Central memory CD8-positive, alpha-beta T cell (primary cell): ENCODE results near the gene CSPG4.
"Not testable (repeated sequence)": the region's sequence is repeated elsewhere in the genome, so short reads cannot be mapped to it uniquely, and the experiment has no call there.

Experiments
- ATAC-seq: fragments of 150-1000 bp; cut with Tn5 transposase; replicated peaks from 2 replicates; pipeline ENCODE4 v1.10.0; 2022; ENCODE audit warnings: mild to moderate bottlenecking, moderate FRiP score, moderate number of reproducible peaks; ENCODE audit not compliant: poor library complexity, severe bottlenecking; ENCODE audit errors: extremely low read depth
- DNase-seq, 2 donors: peaks; one replicate each; pipeline ENCODE4 v3.0.0; 2021; ENCODE audit warnings: low spot score in 2 of 2
- H3K27ac Mint-ChIP-seq: one replicate; pipeline ENCODE4 v1.8.0; 2022; ENCODE audit warnings: low read depth, mild to moderate bottlenecking, moderate library complexity, mixed read lengths
- H3K27me3 Mint-ChIP-seq: one replicate; pipeline ENCODE4 v1.8.0; 2022; ENCODE audit warnings: mixed read lengths
- H3K36me3 Mint-ChIP-seq: one replicate; pipeline ENCODE4 v1.8.0; 2022; ENCODE audit warnings: mild to moderate bottlenecking, moderate library complexity, mixed read lengths; ENCODE audit not compliant: insufficient read depth
- H3K4me1 Mint-ChIP-seq: one replicate; pipeline ENCODE4 v1.8.0; 2022; ENCODE audit warnings: mixed read lengths
- H3K4me3 Mint-ChIP-seq: one replicate; pipeline ENCODE4 v1.8.0; 2022; ENCODE audit warnings: mild to moderate bottlenecking, moderate library complexity, mixed read lengths
- H3K9me3 Mint-ChIP-seq: one replicate; pipeline ENCODE4 v1.8.0; 2022; ENCODE audit warnings: mixed read lengths

CSPG4 gene

DNA sequence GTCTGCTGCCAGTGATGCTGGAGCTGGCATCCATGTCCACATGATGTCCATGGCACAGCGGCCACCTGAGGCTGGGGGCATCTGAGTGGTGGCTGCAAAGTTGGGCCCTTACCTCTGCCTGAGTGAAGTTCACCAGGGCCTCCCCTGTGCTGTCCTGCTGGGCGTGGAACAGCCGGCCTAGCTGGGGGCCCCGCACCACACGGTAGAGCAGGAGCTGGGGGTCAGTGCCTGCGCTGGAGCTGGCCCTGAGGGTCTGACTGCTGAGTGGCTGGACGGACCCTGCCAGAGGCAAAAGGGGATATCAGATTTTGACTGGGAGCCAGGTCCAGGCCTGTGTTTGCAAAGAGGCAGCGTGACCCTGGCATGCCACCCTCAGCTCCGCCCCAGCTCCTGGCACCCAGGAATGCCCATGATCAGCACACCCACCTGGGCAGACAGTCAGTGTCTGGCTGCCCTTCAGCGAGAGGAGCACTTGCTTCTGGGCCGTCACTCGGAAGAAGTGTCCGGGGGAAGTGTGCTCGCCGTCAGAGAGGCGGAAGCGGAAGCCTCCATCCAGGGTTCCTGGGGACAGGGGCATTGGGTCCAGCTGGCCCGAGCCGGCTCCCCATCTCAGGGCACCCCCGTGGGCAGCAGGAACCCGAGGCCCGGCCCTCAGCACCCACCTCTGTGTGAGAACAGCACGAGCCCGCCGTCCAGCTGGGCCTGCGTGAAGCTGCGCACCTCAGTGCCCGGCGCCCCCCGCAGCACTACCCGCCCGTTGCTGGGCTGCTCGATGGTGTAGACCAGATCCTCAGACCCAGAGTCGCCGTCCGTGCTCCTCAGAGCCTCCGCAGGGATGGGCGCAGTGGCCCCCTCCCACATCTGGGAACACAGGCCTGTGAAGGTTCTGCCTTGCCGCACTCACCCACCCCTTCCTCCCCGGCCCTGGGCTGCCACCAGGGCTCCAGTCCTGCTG lies 30.2 kb downstream of the CSPG4 start:
- Mint-ChIP-seq H3K4me1 (no peaks in the 10 kb centered on the region), H3K27ac (no peak overlapping the region), H3K27me3 (no peaks in the 10 kb centered on the region), H3K36me3 (no peaks in the 10 kb centered on the region), H3K4me3 (no peak overlapping the region), H3K9me3 (no peaks in the 10 kb centered on the region)
- no peak for DNase-seq
- ATAC-seq, result no peak

- Mint-ChIP-seq H3K4me1 (no peaks in the 10 kb centered on the region), H3K27me3 (no peaks in the 10 kb centered on the region), H3K9me3 (no peaks in the 10 kb centered on the region), H3K4me3 (no peak overlapping the region), H3K27ac (no peak overlapping the region), H3K36me3 (no peaks in the 10 kb centered on the region)
- no peak for DNase-seq
- ATAC-seq, result no peak
Observed at GRCh38 chr15:75680007-75680789, 32.5 kb downstream of the CSPG4 start.

DNA sequence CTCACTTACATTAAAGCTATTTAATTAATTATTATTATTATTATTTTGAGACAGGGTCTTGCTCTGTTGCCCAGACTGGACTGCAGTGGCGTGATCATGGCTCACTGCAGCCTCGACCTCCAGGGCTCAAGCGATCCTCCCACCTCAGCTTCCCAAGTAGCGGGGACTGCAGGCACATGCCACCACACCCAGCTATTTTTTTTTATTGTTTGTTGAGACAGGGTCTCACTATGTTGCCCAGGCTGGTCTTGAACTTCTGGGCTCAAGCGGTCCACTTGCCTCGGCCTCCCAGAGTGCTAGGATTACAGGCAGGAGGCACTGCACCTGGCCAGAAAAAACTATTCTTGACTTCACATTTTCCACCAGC lies 34.3 kb downstream of the CSPG4 start:
- not testable (repeated sequence) for H3K36me3 Mint-ChIP-seq, H3K27me3 Mint-ChIP-seq, H3K27ac Mint-ChIP-seq, H3K4me3 Mint-ChIP-seq, H3K4me1 Mint-ChIP-seq, DNase-seq, H3K9me3 Mint-ChIP-seq, ATAC-seq

DNA sequence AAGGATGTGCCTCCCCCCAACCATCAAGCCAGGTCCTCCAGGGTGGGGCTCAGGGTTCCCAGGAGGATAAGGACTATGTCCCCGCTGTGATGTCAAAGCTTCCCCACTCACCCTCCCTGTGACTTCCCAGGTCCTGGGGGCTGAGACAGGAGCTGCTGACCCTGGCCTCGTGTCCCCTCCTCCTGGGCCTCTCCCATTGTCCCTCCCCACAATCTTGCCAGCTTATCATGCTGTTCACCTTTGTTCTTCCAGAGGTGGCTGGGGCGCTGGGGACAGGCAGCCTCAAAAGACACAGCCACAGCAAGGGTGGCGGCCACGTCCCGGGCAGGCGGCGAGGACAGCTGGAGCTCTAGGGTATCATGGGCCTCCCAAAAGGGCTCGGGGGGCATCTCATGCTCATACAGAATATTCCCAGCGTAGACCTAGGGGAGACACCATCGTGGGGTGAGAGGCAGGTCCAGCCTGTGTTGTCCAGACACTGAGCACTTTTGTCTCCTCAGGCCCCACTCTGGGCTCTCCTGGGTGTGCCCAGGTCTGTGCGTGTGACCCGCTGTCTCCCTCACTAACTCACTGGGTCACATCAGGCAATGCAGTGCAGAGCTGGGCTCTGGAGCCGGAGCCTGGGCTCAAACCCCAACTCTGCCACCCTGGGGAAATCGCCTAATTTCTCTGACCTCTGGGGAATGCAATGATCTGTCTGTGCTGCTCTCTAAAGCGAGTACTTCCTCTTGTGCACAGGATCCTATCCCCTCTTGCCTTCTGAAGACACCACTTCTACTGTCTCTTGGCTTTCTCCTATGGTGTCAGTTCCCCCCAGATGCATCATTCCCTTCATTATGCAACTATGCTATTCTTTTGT lies 35.0 kb downstream of the CSPG4 start:
- DNase-seq (no peak), ATAC-seq (no peak)
- Mint-ChIP-seq H3K36me3 (no peaks in the 10 kb centered on the region), H3K9me3 (no peaks in the 10 kb centered on the region), H3K27ac (no peak overlapping the region), H3K4me1 (no peaks in the 10 kb centered on the region), H3K4me3 (no peak overlapping the region), H3K27me3 (no peaks in the 10 kb centered on the region)

DNA sequence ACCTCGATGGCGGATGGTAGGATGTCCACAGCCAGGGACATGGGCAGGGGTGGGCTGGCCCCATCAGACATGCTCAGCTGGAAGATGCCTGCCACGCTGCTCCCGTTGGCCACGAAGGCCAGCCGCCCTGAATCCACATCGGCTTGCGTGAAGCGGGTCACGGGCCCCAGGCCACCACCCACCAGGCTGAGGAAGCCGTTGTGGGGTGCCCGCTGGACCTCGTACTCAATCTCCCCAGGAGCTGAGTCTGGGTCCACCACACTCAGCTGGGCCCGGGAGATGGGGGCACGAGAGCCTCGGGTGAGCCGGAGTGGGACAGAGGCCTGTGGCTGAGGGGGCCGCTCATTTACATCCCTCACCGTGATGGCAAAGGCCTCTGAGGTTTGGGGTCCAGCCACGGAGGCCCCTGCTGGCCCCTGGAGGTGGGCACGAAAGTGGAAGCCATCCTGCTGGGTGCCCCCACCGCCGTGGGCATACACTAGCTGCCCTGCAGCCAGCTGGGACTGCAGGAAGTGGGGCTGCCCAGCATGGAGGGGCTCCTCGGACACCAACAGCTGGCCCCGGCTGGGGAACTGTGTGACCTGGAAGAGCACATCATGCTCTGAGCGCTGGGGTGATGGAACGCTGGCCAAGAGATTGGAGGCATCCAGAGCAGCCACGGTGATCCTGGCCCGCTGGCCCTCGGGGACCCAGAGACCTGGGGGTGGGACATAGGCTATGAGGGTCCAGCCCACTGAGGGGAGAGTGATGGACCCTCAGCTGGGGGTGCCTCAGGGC lies 35.8 kb downstream of the CSPG4 start:
- Mint-ChIP-seq H3K9me3 (no peaks in the 10 kb centered on the region), H3K27ac (no peak overlapping the region), H3K27me3 (no peaks in the 10 kb centered on the region), H3K4me1 (no peaks in the 10 kb centered on the region), H3K4me3 (no peak overlapping the region), H3K36me3 (no peaks in the 10 kb centered on the region)
- ATAC-seq, result no peak
- no peak for DNase-seq

DNA sequence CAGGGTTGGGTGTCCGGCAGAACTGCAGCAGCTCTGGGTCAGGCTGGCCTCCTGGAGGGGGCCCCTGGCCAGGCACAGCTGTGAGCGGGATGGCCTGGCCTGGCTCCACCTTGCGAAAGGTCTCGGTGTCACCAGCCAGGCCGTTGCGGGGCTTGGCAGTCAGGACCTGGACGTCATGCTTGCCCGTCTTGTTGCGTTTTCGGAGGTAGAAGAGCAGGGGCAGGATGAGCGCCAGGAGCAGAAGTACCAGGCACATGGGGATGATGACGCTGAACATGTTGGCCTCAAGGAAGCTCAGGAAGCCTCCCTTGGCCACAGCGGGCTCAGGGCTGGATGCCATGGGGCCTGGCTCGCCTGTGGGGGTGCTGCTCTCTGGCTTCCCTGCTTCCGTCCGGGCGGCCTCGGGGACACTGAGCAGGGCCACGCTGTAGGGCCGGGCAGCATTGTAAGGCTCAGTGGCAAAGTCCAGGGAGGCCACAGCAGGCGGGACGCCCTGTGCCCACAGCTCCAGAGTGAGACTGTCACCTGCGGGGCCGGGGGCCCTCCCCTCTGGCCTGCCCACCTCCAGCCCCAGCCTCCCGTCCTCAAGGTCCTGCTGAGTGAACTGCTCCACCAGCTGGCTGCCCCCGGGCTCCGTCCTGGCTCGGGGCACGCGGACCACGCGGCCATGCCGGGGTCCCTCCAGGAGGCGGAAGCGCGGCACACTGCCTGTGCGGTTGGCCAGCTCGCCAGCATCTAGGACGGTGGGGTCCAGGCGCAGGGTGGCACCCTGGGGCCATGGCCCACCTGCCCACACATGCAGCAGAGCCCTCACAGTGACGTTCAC lies 36.9 kb downstream of the CSPG4 start:
- ATAC-seq, result no peak
- H3K27me3 Mint-ChIP-seq, result no peaks in the 10 kb centered on the region
- no peak overlapping the region for H3K4me3 Mint-ChIP-seq
- no peaks in the 10 kb centered on the region for H3K36me3 Mint-ChIP-seq
- H3K27ac Mint-ChIP-seq, result no peak overlapping the region
- no peaks in the 10 kb centered on the region for H3K9me3 Mint-ChIP-seq
- H3K4me1 Mint-ChIP-seq, result no peaks in the 10 kb centered on the region
- no peak for DNase-seq

- ATAC-seq (no peak), DNase-seq (no peak)
- H3K27ac Mint-ChIP-seq, result no peak overlapping the region
- H3K4me1 Mint-ChIP-seq, result no peaks in the 10 kb centered on the region
- H3K36me3 Mint-ChIP-seq, result peaks cover 3% of the 10 kb centered on the region
- H3K27me3 Mint-ChIP-seq, result no peaks in the 10 kb centered on the region
- no peaks in the 10 kb centered on the region for H3K9me3 Mint-ChIP-seq
- H3K4me3 Mint-ChIP-seq, result no peak overlapping the region
Observed at GRCh38 chr15:75674366-75674765, 38.3 kb downstream of the CSPG4 start.

GRCh38 chr15:75673426-75674235 lies 39.0 kb downstream of the CSPG4 start:
- DNase-seq, result no peak
- Mint-ChIP-seq H3K4me1 (no peaks in the 10 kb centered on the region), H3K27ac (no peak overlapping the region), H3K27me3 (no peaks in the 10 kb centered on the region), H3K9me3 (no peaks in the 10 kb centered on the region), H3K36me3 (peaks cover 3% of the 10 kb centered on the region), H3K4me3 (no peak overlapping the region)
- no peak for ATAC-seq

GRCh38 chr15:75672646-75673425 lies 39.8 kb downstream of the CSPG4 start:
- no peaks in the 10 kb centered on the region for H3K9me3 Mint-ChIP-seq

More at GRCh38 chr15:75672646-75673425, 39.8 kb downstream of the CSPG4 start:
- no peak overlapping the region for H3K4me3 Mint-ChIP-seq
- H3K36me3 Mint-ChIP-seq, result peaks cover 3% of the 10 kb centered on the region
- H3K27ac Mint-ChIP-seq, result no peak overlapping the region
- no peaks in the 10 kb centered on the region for H3K4me1 Mint-ChIP-seq
- DNase-seq (no peak), ATAC-seq (no peak)
- no peaks in the 10 kb centered on the region for H3K27me3 Mint-ChIP-seq
